Nephron progenitor cell (in vitro differentiated cells): ENCODE data around the gene TRABD2A.

ENCODE experiments used
- DNase-seq: peaks from one replicate; pipeline ENCODE4 v3.0.0; 2021
- H3K27ac Mint-ChIP-seq: 2 replicates; pipeline ENCODE4 v1.8.0; 2021; ENCODE audit warnings: mild to moderate bottlenecking, moderate library complexity, mixed read lengths
- H3K27me3 Mint-ChIP-seq: 2 replicates; pipeline ENCODE4 v1.8.0; 2021; ENCODE audit warnings: mild to moderate bottlenecking, low read depth, mixed read lengths; ENCODE audit not compliant: poor library complexity
- H3K36me3 Mint-ChIP-seq: 2 replicates; pipeline ENCODE4 v1.8.0; 2021; ENCODE audit warnings: low read depth, mixed read lengths
- H3K4me1 Mint-ChIP-seq: 2 replicates; pipeline ENCODE4 v1.8.0; 2021; ENCODE audit warnings: mixed read lengths
- H3K4me3 Mint-ChIP-seq: 2 replicates; pipeline ENCODE4 v1.8.0; 2021; ENCODE audit warnings: mild to moderate bottlenecking, moderate library complexity, mixed read lengths
- H3K9me3 Mint-ChIP-seq: 2 replicates; pipeline ENCODE4 v1.8.0; 2021; ENCODE audit warnings: mild to moderate bottlenecking, moderate library complexity, mixed read lengths
- TF ChIP-seq, protein P1 (sequence below): fragments of 200-600 bp; sonication (generic); IDR thresholded peaks from 2 replicates; pipeline ENCODE4 v1.5.0; 2021; ENCODE audit warnings: antibody characterized with exemption

Gene TRABD2A

DNA sequence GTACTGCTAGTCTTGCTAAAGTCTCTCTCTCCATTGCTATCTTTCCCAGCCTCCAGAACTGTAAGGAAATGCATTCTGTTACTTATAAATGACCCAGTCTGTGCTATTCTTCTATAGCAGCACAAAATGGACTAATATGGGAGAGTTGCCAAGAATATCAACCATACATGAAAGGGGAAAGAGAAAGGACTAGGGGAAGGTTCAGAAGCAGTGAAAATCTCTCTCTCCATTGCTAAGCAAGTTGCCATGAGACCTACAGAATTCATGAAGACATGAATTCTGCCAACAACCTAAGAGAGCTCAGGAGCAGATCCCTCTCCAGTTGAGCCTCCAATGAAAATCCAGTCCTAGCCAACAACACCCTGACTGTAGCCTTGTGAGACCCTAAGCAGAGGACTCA, 3.6 kb upstream of the TRABD2A start:
- no peak overlapping the region for H3K27ac Mint-ChIP-seq
- H3K36me3 Mint-ChIP-seq = no peaks in the 10 kb centered on the region
- no peaks in the 10 kb centered on the region for H3K9me3 Mint-ChIP-seq
- no peak overlapping the region for H3K4me3 Mint-ChIP-seq
- peaks cover 60% of the 10 kb centered on the region for H3K27me3 Mint-ChIP-seq
- TF ChIP-seq, protein P1, sequence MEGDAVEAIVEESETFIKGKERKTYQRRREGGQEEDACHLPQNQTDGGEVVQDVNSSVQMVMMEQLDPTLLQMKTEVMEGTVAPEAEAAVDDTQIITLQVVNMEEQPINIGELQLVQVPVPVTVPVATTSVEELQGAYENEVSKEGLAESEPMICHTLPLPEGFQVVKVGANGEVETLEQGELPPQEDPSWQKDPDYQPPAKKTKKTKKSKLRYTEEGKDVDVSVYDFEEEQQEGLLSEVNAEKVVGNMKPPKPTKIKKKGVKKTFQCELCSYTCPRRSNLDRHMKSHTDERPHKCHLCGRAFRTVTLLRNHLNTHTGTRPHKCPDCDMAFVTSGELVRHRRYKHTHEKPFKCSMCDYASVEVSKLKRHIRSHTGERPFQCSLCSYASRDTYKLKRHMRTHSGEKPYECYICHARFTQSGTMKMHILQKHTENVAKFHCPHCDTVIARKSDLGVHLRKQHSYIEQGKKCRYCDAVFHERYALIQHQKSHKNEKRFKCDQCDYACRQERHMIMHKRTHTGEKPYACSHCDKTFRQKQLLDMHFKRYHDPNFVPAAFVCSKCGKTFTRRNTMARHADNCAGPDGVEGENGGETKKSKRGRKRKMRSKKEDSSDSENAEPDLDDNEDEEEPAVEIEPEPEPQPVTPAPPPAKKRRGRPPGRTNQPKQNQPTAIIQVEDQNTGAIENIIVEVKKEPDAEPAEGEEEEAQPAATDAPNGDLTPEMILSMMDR = no peak
- no peak for DNase-seq
- H3K4me1 Mint-ChIP-seq = peaks cover 26% of the 10 kb centered on the region

DNA sequence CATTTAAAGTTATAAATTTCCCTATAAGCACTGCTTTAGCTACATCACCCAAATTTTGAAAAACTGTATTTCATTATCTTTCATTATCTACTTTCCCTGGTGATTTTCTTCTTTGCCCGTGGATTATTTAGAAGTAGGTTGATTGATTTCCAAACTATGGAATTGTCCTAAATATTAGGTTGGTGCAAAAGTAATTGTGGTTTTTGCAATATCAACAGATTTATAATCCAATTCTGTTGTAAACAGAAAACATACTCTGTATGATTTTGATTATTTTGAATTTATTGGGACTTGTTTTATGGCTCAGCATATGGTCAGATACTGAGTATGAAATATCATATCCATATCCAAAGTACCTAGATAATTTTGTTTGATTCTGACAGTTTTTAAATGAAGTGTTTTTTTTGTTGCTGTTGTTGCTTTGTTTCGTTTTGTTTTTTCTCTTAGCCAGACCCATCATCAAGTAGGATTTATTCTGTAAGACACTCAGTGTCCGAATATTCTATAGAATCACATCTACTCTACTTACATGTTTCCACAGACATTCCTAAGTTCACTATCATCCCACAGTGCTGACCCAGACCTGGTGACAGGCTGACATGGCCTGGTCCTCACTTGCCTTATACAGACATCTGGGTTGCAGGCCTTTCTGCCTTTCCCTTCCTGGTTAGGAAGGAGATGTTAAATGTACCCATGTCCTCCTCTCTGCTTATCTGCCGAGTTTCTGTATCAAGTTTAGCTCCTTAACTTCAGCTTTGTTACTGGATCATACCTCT, 2.1 kb upstream of the TRABD2A start:
- H3K27me3 Mint-ChIP-seq = peaks cover 75% of the 10 kb centered on the region

DNA sequence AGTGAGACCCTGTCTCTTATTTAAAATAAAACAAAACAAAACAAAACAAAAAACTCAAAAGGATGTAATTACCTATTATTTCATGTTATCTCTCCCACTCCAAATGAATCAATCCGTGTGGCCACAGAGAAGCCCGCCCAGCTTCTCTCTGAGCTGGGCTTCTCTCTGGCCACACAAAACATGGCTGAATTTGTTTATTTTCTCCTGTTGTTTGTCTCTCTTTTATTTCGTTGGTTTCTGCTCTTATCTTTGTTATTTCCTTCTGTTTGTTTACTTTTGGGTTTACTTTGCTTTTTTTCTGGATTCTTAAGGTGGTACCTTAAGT, 1.5 kb upstream of the TRABD2A start:
- Mint-ChIP-seq H3K27me3 (peaks cover 81% of the 10 kb centered on the region), H3K36me3 (no peaks in the 10 kb centered on the region), H3K4me1 (peaks cover 26% of the 10 kb centered on the region), H3K9me3 (no peaks in the 10 kb centered on the region), H3K4me3 (peak overlapping the region; percentile 88), H3K27ac (no peak overlapping the region)
- DNase-seq = no peak
- TF ChIP-seq, protein P1 = no peak

More for the DNA sequence above, 2.1 kb upstream of the TRABD2A start:
- H3K9me3 Mint-ChIP-seq = no peaks in the 10 kb centered on the region
- H3K4me3 Mint-ChIP-seq = peak overlapping the region; percentile 88
- no peak for DNase-seq
- no peaks in the 10 kb centered on the region for H3K36me3 Mint-ChIP-seq
- TF ChIP-seq, protein P1 = no peak
- peaks cover 26% of the 10 kb centered on the region for H3K4me1 Mint-ChIP-seq
- H3K27ac Mint-ChIP-seq = no peak overlapping the region

DNA sequence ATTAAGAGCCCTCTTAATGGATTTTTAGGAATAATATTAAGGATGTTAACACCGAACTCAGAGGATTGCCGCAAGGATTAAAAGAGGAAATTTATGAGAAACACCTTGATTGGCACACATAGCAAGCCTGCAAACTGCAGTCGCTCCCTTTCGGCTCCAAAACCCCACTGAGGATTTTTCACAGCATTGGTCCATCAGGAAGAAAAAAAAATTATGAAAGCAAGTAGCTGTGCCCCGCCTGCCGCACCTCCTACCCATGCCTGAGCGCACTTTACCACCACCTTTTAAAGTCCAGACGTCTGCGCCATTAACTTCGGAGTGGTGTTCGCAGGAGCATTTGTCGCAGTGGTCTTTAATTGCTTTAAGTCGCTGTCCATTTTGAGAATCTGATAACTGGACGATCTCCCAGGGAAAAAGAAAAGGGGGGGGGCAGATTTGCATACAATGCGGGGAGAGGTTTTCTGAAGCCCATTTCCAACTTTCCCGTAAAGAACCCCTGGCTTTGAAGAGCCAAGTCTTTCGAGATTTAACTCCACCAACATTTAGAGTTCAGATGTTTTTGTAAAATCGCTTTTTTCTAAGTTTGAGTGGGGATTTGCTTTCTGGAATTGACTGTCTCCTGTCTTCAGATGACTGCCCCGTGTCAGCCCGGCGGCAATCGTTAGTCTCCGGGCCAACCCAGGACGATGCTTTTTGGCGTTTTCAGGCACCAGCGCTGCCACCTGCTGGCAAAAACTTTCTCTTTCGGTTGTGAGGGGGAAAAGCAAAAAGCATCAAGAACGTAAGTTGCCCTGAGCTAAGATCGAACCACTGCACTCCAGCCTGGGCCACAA, 913 bp upstream of the TRABD2A start:
- peaks cover 26% of the 10 kb centered on the region for H3K4me1 Mint-ChIP-seq
- peak; percentile 81 for DNase-seq
- H3K9me3 Mint-ChIP-seq = no peaks in the 10 kb centered on the region
- H3K4me3 Mint-ChIP-seq = peak overlapping the region; percentile 88
- no peak overlapping the region for H3K27ac Mint-ChIP-seq
- H3K27me3 Mint-ChIP-seq = peaks cover 82% of the 10 kb centered on the region
- TF ChIP-seq, protein P1 = peak; percentile 70
- H3K36me3 Mint-ChIP-seq = no peaks in the 10 kb centered on the region

DNA sequence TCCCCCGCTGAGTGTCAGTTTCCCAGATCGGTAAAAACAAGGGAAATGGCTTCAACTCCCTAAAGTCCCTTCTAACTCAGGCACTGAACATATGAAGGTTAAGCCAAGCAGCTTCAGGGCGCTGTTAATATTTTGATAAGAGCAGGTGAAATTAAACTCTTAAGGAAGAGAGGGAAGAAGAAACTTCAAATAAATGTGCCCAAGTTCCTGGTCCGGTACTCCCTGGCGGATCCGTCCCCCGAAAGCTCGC, 564 bp downstream of the TRABD2A start:
- TF ChIP-seq, protein P1 = no peak
- peaks cover 85% of the 10 kb centered on the region for H3K27me3 Mint-ChIP-seq
- peak overlapping the region; percentile 86 for H3K4me3 Mint-ChIP-seq
- no peak for DNase-seq
- no peak overlapping the region for H3K27ac Mint-ChIP-seq
- H3K36me3 Mint-ChIP-seq = no peaks in the 10 kb centered on the region
- no peaks in the 10 kb centered on the region for H3K9me3 Mint-ChIP-seq
- H3K4me1 Mint-ChIP-seq = peaks cover 26% of the 10 kb centered on the region
